SU-DHL-6 (cell line): ENCODE measurements around the gene RETREG1.

Experiments used
- H2AFZ ChIP-seq: fragments of 200-600 bp; sonication (generic); 2 replicates; pipeline ENCODE4 v1.6.1; 2014; ENCODE audit warnings: low read depth, mild to moderate bottlenecking, moderate library complexity, mixed read lengths, antibody characterized with exemption, low read length; ENCODE audit not compliant: severe bottlenecking
- H3F3A ChIP-seq: fragments of 200-600 bp; shearing (Covaris generic); 2 replicates; pipeline ENCODE4 v1.6.0; 2016; ENCODE audit warnings: antibody characterized with exemption, mild to moderate bottlenecking; ENCODE audit not compliant: insufficient read depth
- H3K27ac ChIP-seq: fragments of 200-600 bp; sonication (generic); 2 replicates; pipeline ENCODE4 v1.5.1; 2016; ENCODE audit warnings: low read depth, mild to moderate bottlenecking, low read length, moderate library complexity, mixed read lengths
- H3K27me3 ChIP-seq: fragments of 200-600 bp; sonication (generic), shearing (Covaris generic); 2 replicates; pipeline ENCODE4 v1.6.0; 2014; ENCODE audit warnings: mild to moderate bottlenecking, low read length
- H3K36me3 ChIP-seq: fragments of 200-600 bp; sonication (generic); 2 replicates; pipeline ENCODE4 v1.6.1; 2014; ENCODE audit warnings: mild to moderate bottlenecking, low read length, mixed read lengths
- H3K4me2 ChIP-seq: fragments of 300-600, 200-600 bp; shearing (Covaris generic), sonication (generic); 2 replicates; pipeline ENCODE4 v1.6.0; 2014; ENCODE audit warnings: low read length, low read depth, mild to moderate bottlenecking; ENCODE audit not compliant: poor library complexity, severe bottlenecking
- H3K4me3 ChIP-seq: fragments of 200-600 bp; sonication (generic); 2 replicates; pipeline ENCODE4 v1.5.1; 2014; ENCODE audit warnings: antibody characterized with exemption, low read length, mild to moderate bottlenecking, mixed read lengths; ENCODE audit not compliant: insufficient read depth, poor library complexity, severe bottlenecking
- H3K79me2 ChIP-seq: fragments of 200-600 bp; sonication (generic); 2 replicates; pipeline ENCODE4 v1.6.1; 2014; ENCODE audit warnings: mild to moderate bottlenecking, low read length, moderate library complexity; ENCODE audit not compliant: insufficient read depth
- H3K9ac ChIP-seq: fragments of 200-600 bp; sonication (generic); 2 replicates; pipeline ENCODE4 v1.7.0; 2014; ENCODE audit warnings: mild to moderate bottlenecking, low read length
- H3K9me2 ChIP-seq: fragments of 200-600 bp; sonication (generic); replicated peaks from 2 replicates; pipeline ENCODE4 v1.6.1; 2014; ENCODE audit warnings: low read length; ENCODE audit not compliant: insufficient read depth
- H3K9me3 ChIP-seq: fragments of 200-600 bp; sonication (generic); 2 replicates; pipeline ENCODE4 v1.6.1; 2014; ENCODE audit warnings: low read length, mixed read lengths; ENCODE audit not compliant: insufficient read depth
- H4K20me1 ChIP-seq: fragments of 200-600 bp; sonication (generic); 2 replicates; pipeline ENCODE4 v1.6.1; 2014; ENCODE audit warnings: low read depth, mild to moderate bottlenecking, antibody characterized with exemption, low read length, moderate library complexity, mixed read lengths
- EZH2phosphoT487 ChIP-seq: fragments of 200-600 bp; sonication (generic), shearing (Covaris generic); conservative IDR thresholded peaks from 2 replicates; pipeline ENCODE4 v1.6.1; 2018; ENCODE audit warnings: mild to moderate bottlenecking, antibody characterized with exemption, low read length, moderate library complexity, mixed read lengths
- TF ChIP-seq, protein P1 (sequence below): fragments of 200-600 bp; sonication (generic); IDR thresholded peaks from one replicate; pipeline ENCODE4 v1.5.1; 2017; ENCODE audit warnings: antibody characterized with exemption, mild to moderate bottlenecking, low read length, moderate library complexity; ENCODE audit not compliant: insufficient read depth, poor library complexity, severe bottlenecking

RETREG1 gene

DNA sequence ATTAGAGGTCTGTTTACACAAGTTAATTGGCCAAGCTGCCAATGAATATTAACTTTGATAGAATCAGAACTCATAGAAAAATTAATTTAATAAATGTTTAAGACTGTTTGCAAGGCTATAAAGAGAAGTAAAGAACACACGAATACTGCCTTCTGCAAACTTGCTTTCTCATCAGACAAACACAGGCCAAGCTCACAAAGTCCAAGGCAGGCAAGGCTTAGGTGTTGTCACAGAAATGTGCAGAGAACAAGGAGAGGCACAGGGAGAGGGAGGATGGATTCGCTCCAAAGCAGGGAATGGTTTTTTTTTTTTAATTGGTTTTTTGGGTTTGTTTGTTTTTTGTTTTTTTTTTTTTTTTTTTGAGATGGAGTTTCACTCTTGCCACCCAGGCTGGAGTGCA, 43.4 kb downstream of the RETREG1 start:
- Histone ChIP-seq H3K4me3 (no peak overlapping the region), H3K27ac (no peak overlapping the region), H3F3A (no peaks in the 10 kb centered on the region), H3K9ac (no peak overlapping the region), H3K36me3 (no peaks in the 10 kb centered on the region), H3K4me2 (no peak overlapping the region), H3K27me3 (no peaks in the 10 kb centered on the region), H3K9me3 (no peaks in the 10 kb centered on the region), H3K9me2 (no peaks in the 10 kb centered on the region), H3K79me2 (no peaks in the 10 kb centered on the region), H4K20me1 (no peaks in the 10 kb centered on the region), H2AFZ (no peak overlapping the region)
- no peak for TF ChIP-seq EZH2phosphoT487
- TF ChIP-seq, protein P1, sequence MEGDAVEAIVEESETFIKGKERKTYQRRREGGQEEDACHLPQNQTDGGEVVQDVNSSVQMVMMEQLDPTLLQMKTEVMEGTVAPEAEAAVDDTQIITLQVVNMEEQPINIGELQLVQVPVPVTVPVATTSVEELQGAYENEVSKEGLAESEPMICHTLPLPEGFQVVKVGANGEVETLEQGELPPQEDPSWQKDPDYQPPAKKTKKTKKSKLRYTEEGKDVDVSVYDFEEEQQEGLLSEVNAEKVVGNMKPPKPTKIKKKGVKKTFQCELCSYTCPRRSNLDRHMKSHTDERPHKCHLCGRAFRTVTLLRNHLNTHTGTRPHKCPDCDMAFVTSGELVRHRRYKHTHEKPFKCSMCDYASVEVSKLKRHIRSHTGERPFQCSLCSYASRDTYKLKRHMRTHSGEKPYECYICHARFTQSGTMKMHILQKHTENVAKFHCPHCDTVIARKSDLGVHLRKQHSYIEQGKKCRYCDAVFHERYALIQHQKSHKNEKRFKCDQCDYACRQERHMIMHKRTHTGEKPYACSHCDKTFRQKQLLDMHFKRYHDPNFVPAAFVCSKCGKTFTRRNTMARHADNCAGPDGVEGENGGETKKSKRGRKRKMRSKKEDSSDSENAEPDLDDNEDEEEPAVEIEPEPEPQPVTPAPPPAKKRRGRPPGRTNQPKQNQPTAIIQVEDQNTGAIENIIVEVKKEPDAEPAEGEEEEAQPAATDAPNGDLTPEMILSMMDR, result no peak

DNA sequence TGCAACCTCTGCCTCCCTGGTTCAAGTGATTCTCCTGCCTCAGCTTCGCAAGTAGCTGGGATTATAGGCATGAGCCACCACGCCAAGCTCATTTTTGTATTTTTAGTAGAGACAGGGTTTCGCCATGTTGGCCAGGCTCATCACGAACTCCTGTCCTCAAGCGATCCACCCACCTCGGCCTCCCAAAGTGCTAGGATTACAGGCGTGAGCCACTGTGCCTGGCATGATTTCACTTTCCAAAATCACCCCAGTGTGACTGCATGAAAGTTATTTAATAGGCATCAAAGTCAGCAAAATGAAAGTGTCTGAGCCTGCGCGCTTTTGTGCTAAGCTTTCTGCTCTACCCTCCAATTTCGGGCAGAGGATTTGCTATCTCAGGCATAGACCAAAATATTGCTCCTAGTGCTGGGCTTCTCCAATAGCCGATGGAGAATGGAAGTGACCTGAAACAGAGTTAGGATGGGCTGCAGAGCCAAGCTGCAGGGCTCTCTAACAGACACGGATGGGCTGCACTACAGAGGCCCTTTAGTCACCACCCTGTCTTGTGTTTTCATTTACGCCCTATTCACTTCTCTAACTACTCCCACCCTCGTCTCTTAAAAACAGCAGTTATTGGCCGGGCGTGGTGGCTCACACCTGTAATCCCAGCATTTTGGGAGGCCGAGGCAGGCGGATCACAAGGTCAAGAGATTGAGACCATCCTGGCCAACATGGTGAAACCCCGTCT, 44.3 kb downstream of the RETREG1 start:
- no peak overlapping the region for H2AFZ ChIP-seq

DNA sequence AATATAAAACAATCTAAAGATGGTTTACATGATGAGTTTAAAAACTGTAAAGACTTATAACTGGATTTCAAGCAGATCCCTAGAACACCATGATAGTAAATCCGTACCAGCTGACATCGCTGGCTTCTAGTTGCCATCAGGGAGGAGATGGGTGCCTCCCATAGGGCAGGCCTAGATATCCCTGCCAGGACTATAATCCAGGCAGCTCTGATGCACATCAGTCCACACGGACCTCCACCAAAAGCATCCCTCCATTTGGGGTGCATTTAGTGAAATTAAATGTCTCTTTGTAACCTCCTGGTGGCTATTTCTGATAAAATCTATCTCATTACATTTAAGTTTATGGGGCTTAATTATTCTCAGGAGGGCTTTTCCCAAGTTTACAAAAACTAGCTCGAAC, 45.8 kb downstream of the RETREG1 start:
- H3K4me3 ChIP-seq, result no peak overlapping the region
- no peaks in the 10 kb centered on the region for H3K9me2 ChIP-seq
- H3K27me3 ChIP-seq, result no peaks in the 10 kb centered on the region
- H4K20me1 ChIP-seq, result no peaks in the 10 kb centered on the region
- H3F3A ChIP-seq, result no peaks in the 10 kb centered on the region
- no peaks in the 10 kb centered on the region for H3K79me2 ChIP-seq
- H3K27ac ChIP-seq, result no peak overlapping the region
- no peaks in the 10 kb centered on the region for H3K9me3 ChIP-seq
- TF ChIP-seq, protein P1, result no peak
- TF ChIP-seq EZH2phosphoT487, result no peak
- no peaks in the 10 kb centered on the region for H3K36me3 ChIP-seq
- no peak overlapping the region for H2AFZ ChIP-seq
- H3K4me2 ChIP-seq, result no peak overlapping the region
- H3K9ac ChIP-seq, result no peak overlapping the region

More for the DNA sequence above, 44.3 kb downstream of the RETREG1 start:
- Histone ChIP-seq H3K9ac (no peak overlapping the region), H3K4me3 (no peak overlapping the region), H3K79me2 (no peaks in the 10 kb centered on the region), H3K9me3 (no peaks in the 10 kb centered on the region), H3K9me2 (no peaks in the 10 kb centered on the region), H3F3A (no peaks in the 10 kb centered on the region), H3K4me2 (no peak overlapping the region), H3K27me3 (no peaks in the 10 kb centered on the region), H4K20me1 (no peaks in the 10 kb centered on the region), H3K27ac (no peak overlapping the region), H3K36me3 (no peaks in the 10 kb centered on the region)
- TF ChIP-seq, protein P1, result no peak
- no peak for TF ChIP-seq EZH2phosphoT487
